GM13976 (cell line): ENCODE measurements around the gene TMUB1.
A peak's percentile ranks its signal among the peaks of the same experiment; 100 is the strongest.

Source experiments
- DNase-seq: peaks from one replicate; pipeline ENCODE4 v3.0.0; 2012; ENCODE audit warnings: low spot score
- in situ Hi-C: fragments of 300-500 bp; cut with MboI; formaldehyde crosslinking; loops from one replicate; pipeline ENCODE4 v1.12.0; 2022; ENCODE audit warnings: low sequenced_read_pairs, mixed read lengths, inconsistent platforms; ENCODE audit not compliant: unreplicated experiment
- TF ChIP-seq, protein P1 (sequence below): IDR thresholded peaks from 2 replicates; pipeline ENCODE4 v1.5.1; 2012; ENCODE audit warnings: borderline replicate concordance, mild to moderate bottlenecking; ENCODE audit not compliant: insufficient read depth; ENCODE audit errors: extremely low read depth, missing control alignments, control extremely low read depth

The TMUB1 gene

GRCh38 chr7:151124899-151125399 is 41.7 kb upstream of the TMUB1 start:
- TF ChIP-seq, protein P1, sequence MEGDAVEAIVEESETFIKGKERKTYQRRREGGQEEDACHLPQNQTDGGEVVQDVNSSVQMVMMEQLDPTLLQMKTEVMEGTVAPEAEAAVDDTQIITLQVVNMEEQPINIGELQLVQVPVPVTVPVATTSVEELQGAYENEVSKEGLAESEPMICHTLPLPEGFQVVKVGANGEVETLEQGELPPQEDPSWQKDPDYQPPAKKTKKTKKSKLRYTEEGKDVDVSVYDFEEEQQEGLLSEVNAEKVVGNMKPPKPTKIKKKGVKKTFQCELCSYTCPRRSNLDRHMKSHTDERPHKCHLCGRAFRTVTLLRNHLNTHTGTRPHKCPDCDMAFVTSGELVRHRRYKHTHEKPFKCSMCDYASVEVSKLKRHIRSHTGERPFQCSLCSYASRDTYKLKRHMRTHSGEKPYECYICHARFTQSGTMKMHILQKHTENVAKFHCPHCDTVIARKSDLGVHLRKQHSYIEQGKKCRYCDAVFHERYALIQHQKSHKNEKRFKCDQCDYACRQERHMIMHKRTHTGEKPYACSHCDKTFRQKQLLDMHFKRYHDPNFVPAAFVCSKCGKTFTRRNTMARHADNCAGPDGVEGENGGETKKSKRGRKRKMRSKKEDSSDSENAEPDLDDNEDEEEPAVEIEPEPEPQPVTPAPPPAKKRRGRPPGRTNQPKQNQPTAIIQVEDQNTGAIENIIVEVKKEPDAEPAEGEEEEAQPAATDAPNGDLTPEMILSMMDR, result no peak
- no peak for DNase-seq
- in situ Hi-C loops, result no loop called here

DNA sequence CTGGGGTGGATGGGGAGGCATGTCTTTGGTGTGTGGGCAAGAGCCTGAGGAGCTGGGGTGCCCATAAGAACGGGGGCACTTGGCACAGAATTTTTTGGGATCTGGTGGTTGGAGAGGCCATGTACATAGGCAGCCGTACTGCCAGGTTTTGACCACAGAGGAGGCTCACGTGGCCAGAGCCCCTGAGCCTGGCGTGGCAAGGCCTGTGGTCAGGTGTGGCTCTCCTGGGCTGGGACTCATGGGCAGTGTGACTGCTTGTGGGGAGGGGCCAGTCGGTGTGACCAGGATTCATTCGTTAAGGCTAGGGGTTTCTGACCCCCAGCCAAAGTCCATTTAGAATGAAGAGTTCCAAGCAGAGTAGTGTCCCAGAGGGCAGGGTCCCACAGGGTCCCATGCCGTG is 41.2 kb upstream of the TMUB1 start:
- in situ Hi-C loops, result no loop called here
- TF ChIP-seq, protein P1, result no peak
- DNase-seq, result no peak

DNA sequence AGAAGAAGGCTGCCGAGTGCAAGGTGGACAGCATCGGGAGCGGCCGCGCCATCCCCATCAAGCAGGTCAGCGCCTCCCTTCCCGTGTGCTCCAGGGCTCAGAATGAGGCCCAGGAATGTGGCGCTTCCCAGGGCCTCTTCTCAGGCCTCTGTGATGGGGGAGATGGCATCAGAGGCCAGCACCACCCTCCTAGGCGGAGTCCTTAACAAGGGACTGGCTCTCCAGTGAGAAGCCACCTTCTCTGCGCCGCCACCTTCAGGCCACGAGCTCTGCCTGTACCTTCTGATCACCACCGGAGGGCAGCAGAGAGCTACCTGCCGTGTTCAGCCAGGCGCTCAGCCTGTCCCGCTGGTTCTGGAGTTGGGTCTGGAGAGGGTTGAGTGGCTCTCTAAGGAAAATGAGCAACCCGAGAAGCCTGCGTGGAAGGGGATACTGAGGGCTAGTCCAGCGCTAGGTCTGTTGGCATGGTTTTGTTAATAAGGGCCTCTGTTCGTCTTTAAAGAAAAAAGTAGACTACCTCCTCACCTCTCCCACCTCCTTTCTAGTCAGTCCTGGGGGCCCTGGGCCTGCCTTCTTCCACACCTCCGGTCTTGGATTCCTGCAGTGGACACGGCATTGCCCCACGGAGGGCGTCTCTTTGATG is 40.6 kb upstream of the TMUB1 start:
- DNase-seq, result peak; percentile 97
- in situ Hi-C loops, result no loop called here
- TF ChIP-seq, protein P1, result peak; percentile 98

DNA sequence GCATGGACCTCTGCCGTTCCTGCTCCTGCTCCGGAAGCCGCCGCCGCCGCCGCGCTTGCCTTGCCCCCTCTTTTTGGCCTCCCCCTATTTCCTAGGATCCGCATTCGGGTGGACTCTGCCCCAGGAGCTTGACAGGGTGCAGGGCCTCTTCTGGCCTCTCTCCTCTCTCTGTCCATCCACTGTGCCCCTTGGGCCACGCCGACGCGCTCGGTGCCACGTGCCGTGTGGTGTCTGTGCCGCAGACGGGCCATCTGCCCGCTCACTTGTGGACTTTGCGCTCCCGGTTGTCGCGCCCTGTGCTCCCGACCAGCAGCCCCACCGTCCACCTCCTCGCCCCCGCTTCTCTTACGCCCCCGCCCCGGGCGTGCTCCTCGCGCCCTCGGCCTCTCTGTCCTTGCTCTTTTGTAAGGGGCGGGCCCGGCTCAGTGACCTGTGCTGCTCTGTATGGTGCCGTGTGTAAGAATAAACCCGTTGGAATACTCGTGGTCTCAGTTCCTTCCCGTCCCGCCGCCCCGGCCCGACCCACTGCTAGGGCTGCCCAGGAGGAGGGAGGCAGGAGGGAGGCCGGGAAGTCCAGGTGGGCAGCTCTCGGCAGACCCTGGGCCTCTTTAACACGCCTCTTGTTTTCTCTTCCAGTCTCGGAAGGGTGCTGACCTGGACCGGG is 40.0 kb upstream of the TMUB1 start:
- DNase-seq, result no peak
- in situ Hi-C loops, result no loop called here
- TF ChIP-seq, protein P1, result no peak

- in situ Hi-C loops, result no loop called here
- TF ChIP-seq, protein P1, result no peak
- no peak for DNase-seq
Measured at GRCh38 chr7:151122796-151123157, 39.5 kb upstream of the TMUB1 start.

- no peak for DNase-seq
- in situ Hi-C loops, result no loop called here
- TF ChIP-seq, protein P1, result no peak
Measured at GRCh38 chr7:151122276-151122675, 39.0 kb upstream of the TMUB1 start.
